H1 (cell line): ENCODE measurements around the gene CCDC7. TPM values are rescaled to one million over a fixed set of nuclear protein-coding genes. Genes with fewer than 3 reads are reported as not detected.

Experiments used
- JUND ChIP-seq: IDR thresholded peaks from 2 replicates; pipeline ENCODE4 v1.6.1; 2011; ENCODE audit warnings: mild to moderate bottlenecking, improper control_type of control experiment, low read length
- PHF8 ChIP-seq: fragments of 200-600 bp; sonication (generic); conservative IDR thresholded peaks from 2 replicates; pipeline ENCODE4 v1.7.1; 2012; ENCODE audit warnings: low read depth, mild to moderate bottlenecking, inconsistent platforms, low read length, moderate library complexity
- polyA plus RNA-seq, 7 experiments: library from polyadenylated mRNA; depleted of rRNA in 3 of 7; stranded (reverse) in 5 of 7; unstranded in 2 of 7; fragments of >200 nt in 5 of 7; fragments of 200-250 nt in 2 of 7; gene quantifications; 1 replicate in 5 of 7; 2 replicates in 1 of 7; 4 replicates in 1 of 7; pipeline versions ENCODE4 v1.2.1 to v1.2.3, GENCODE V29; 2011 to 2013; ENCODE audit warnings: missing spikeins in 2 of 7, mixed read lengths in 2 of 7
- total RNA-seq: library from RNA; stranded (reverse); fragmentation: NEBNext Ultra II Directional; extraction: Animal tissue kit (Norgen Biotek cat#: 25700); gene quantifications from 2 replicates; pipeline ENCODE4 v1.2.1, GENCODE V29; 2021
- TF ChIP-seq, protein P1 (sequence below): fragments of 300-600 bp; sonication (generic); IDR thresholded peaks from 2 replicates; pipeline ENCODE4 v1.7.1; 2012; ENCODE audit warnings: low read length, moderate library complexity, mild to moderate bottlenecking, inconsistent platforms; ENCODE audit not compliant: insufficient replicate concordance

Gene CCDC7
- total and polyA plus RNA-seq, 2 of the 8 experiments (the other 6 are each of a cell fraction or from before 2014, with no cell fraction given): 0.18 to 0.74 TPM

DNA sequence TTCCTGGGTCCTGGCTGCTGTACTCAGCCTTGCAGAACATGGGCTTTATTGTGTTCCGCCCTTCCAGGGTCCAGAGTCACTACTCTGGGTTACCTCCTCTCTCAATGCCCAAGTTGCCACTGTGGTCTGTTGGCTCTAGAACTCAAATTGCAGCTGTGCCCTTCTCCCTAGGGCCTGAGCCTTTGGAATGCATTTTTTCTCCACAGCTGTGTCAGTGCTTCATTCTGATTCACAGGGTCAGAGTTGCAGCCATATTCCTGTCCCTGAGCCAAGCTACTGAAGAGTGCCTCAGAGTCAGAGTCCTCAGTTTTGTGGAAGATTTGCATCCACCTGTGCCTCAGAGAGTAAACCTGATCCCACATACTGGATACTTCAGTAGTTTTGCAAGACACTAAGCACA, 344.5 kb downstream of the CCDC7 start (continued):
- TF ChIP-seq, protein P1, sequence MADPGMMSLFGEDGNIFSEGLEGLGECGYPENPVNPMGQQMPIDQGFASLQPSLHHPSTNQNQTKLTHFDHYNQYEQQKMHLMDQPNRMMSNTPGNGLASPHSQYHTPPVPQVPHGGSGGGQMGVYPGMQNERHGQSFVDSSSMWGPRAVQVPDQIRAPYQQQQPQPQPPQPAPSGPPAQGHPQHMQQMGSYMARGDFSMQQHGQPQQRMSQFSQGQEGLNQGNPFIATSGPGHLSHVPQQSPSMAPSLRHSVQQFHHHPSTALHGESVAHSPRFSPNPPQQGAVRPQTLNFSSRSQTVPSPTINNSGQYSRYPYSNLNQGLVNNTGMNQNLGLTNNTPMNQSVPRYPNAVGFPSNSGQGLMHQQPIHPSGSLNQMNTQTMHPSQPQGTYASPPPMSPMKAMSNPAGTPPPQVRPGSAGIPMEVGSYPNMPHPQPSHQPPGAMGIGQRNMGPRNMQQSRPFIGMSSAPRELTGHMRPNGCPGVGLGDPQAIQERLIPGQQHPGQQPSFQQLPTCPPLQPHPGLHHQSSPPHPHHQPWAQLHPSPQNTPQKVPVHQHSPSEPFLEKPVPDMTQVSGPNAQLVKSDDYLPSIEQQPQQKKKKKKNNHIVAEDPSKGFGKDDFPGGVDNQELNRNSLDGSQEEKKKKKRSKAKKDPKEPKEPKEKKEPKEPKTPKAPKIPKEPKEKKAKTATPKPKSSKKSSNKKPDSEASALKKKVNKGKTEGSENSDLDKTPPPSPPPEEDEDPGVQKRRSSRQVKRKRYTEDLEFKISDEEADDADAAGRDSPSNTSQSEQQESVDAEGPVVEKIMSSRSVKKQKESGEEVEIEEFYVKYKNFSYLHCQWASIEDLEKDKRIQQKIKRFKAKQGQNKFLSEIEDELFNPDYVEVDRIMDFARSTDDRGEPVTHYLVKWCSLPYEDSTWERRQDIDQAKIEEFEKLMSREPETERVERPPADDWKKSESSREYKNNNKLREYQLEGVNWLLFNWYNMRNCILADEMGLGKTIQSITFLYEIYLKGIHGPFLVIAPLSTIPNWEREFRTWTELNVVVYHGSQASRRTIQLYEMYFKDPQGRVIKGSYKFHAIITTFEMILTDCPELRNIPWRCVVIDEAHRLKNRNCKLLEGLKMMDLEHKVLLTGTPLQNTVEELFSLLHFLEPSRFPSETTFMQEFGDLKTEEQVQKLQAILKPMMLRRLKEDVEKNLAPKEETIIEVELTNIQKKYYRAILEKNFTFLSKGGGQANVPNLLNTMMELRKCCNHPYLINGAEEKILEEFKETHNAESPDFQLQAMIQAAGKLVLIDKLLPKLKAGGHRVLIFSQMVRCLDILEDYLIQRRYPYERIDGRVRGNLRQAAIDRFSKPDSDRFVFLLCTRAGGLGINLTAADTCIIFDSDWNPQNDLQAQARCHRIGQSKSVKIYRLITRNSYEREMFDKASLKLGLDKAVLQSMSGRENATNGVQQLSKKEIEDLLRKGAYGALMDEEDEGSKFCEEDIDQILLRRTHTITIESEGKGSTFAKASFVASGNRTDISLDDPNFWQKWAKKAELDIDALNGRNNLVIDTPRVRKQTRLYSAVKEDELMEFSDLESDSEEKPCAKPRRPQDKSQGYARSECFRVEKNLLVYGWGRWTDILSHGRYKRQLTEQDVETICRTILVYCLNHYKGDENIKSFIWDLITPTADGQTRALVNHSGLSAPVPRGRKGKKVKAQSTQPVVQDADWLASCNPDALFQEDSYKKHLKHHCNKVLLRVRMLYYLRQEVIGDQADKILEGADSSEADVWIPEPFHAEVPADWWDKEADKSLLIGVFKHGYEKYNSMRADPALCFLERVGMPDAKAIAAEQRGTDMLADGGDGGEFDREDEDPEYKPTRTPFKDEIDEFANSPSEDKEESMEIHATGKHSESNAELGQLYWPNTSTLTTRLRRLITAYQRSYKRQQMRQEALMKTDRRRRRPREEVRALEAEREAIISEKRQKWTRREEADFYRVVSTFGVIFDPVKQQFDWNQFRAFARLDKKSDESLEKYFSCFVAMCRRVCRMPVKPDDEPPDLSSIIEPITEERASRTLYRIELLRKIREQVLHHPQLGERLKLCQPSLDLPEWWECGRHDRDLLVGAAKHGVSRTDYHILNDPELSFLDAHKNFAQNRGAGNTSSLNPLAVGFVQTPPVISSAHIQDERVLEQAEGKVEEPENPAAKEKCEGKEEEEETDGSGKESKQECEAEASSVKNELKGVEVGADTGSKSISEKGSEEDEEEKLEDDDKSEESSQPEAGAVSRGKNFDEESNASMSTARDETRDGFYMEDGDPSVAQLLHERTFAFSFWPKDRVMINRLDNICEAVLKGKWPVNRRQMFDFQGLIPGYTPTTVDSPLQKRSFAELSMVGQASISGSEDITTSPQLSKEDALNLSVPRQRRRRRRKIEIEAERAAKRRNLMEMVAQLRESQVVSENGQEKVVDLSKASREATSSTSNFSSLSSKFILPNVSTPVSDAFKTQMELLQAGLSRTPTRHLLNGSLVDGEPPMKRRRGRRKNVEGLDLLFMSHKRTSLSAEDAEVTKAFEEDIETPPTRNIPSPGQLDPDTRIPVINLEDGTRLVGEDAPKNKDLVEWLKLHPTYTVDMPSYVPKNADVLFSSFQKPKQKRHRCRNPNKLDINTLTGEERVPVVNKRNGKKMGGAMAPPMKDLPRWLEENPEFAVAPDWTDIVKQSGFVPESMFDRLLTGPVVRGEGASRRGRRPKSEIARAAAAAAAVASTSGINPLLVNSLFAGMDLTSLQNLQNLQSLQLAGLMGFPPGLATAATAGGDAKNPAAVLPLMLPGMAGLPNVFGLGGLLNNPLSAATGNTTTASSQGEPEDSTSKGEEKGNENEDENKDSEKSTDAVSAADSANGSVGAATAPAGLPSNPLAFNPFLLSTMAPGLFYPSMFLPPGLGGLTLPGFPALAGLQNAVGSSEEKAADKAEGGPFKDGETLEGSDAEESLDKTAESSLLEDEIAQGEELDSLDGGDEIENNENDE: no peak
- no peak for TF ChIP-seq PHF8
- no peak for TF ChIP-seq JUND
